H9 (cell line): ENCODE data around the gene FEV. TPM values are rescaled to one million over a fixed set of nuclear protein-coding genes. Genes with fewer than 3 reads are reported as not detected.

Experiments
- DNase-seq: peaks from one replicate; pipeline ENCODE4 v3.0.0-alpha.2; 2017
- H2AFZ ChIP-seq: one replicate; pipeline ENCODE4 v1.6.1; 2013; ENCODE audit warnings: mild to moderate bottlenecking, low read length, control low read depth, moderate library complexity
- H2AK5ac ChIP-seq: 2 replicates; pipeline ENCODE4 v1.6.1; 2013; ENCODE audit warnings: low read length, control low read depth, mixed read lengths; ENCODE audit not compliant: insufficient read length
- H2BK120ac ChIP-seq: one replicate; pipeline ENCODE4 v1.6.1; 2013; ENCODE audit warnings: low read depth, mild to moderate bottlenecking, low read length, control low read depth, inconsistent platforms; ENCODE audit not compliant: poor library complexity, severe bottlenecking
- H2BK12ac ChIP-seq: 2 replicates; pipeline ENCODE4 v1.6.1; 2013; ENCODE audit warnings: low read length, control low read depth, mixed read lengths, low read depth; ENCODE audit not compliant: insufficient read length
- H2BK15ac ChIP-seq: 2 replicates; pipeline ENCODE4 v1.6.1; 2013; ENCODE audit warnings: low read depth, low read length, control low read depth
- H2BK20ac ChIP-seq: one replicate; pipeline ENCODE4 v1.6.1; 2013; ENCODE audit warnings: low read depth, mild to moderate bottlenecking, low read length, control low read depth, inconsistent platforms; ENCODE audit not compliant: poor library complexity, severe bottlenecking
- H2BK5ac ChIP-seq: 2 replicates; pipeline ENCODE4 v1.6.1; 2013; ENCODE audit warnings: low read length, control low read depth, mixed read lengths; ENCODE audit not compliant: insufficient read length
- H3K14ac ChIP-seq: 2 replicates; pipeline ENCODE4 v1.6.1; 2013; ENCODE audit warnings: low read length, control low read depth; ENCODE audit not compliant: insufficient read depth
- H3K18ac ChIP-seq: 2 replicates; pipeline ENCODE4 v1.6.1; 2013; ENCODE audit warnings: low read depth, mild to moderate bottlenecking, mixed read lengths, low read length, control low read depth; ENCODE audit not compliant: insufficient read length
- H3K23ac ChIP-seq: 2 replicates; pipeline ENCODE4 v1.6.1; 2013; ENCODE audit warnings: low read length, control low read depth, mixed read lengths, low read depth; ENCODE audit not compliant: insufficient read length
- H3K23me2 ChIP-seq: 2 replicates; pipeline ENCODE4 v1.6.1; 2013; ENCODE audit warnings: low read depth, mild to moderate bottlenecking, mixed read lengths, low read length, control low read depth; ENCODE audit not compliant: insufficient read length, poor library complexity, severe bottlenecking
- H3K27ac ChIP-seq: 2 replicates; pipeline ENCODE4 v1.5.1; 2013; ENCODE audit warnings: low read length, control low read depth, mixed read lengths, low read depth; ENCODE audit not compliant: insufficient read length
- H3K27me3 ChIP-seq: 2 replicates; pipeline ENCODE4 v1.6.1; 2013; ENCODE audit warnings: low read length, control low read depth, inconsistent platforms; ENCODE audit not compliant: insufficient read depth
- H3K4ac ChIP-seq: 2 replicates; pipeline ENCODE4 v1.6.1; 2013; ENCODE audit warnings: low read depth, mild to moderate bottlenecking, control low read depth, inconsistent platforms, low read length, moderate library complexity
- H3K4me1 ChIP-seq: 2 replicates; pipeline ENCODE4 v1.6.1; 2013; ENCODE audit warnings: low read length, control low read depth, inconsistent platforms; ENCODE audit not compliant: insufficient read depth
- H3K4me2 ChIP-seq: 2 replicates; pipeline ENCODE4 v1.6.1; 2013; ENCODE audit warnings: low read length, control low read depth, mixed read lengths; ENCODE audit not compliant: insufficient read length, insufficient read depth
- H3K56ac ChIP-seq: 2 replicates; pipeline ENCODE4 v1.6.1; 2013; ENCODE audit warnings: low read depth, mild to moderate bottlenecking, mixed read lengths, low read length, control low read depth; ENCODE audit not compliant: insufficient read length
- H3K79me1 ChIP-seq: 2 replicates; pipeline ENCODE4 v1.6.1; 2013; ENCODE audit warnings: low read depth, mild to moderate bottlenecking, moderate library complexity, low read length, control low read depth, inconsistent platforms; ENCODE audit not compliant: insufficient read depth, poor library complexity, severe bottlenecking
- H3K79me2 ChIP-seq: 2 replicates; pipeline ENCODE4 v1.6.1; 2013; ENCODE audit warnings: low read length, control low read depth, inconsistent platforms; ENCODE audit not compliant: insufficient read depth
- H3K9ac ChIP-seq: 2 replicates; pipeline ENCODE4 v1.6.1; 2013; ENCODE audit warnings: low read length, control low read depth, mixed read lengths; ENCODE audit not compliant: insufficient read length; ENCODE audit errors: extremely low read depth
- H3K9me3 ChIP-seq: one replicate; pipeline ENCODE4 v1.6.1; 2013; ENCODE audit warnings: low read depth, low read length, inconsistent platforms; ENCODE audit not compliant: control insufficient read depth
- H3T11ph ChIP-seq: one replicate; pipeline ENCODE4 v1.6.1; 2013; ENCODE audit warnings: mild to moderate bottlenecking, low read length, control low read depth, inconsistent platforms
- H4K20me1 ChIP-seq: one replicate; pipeline ENCODE4 v1.6.1; 2013; ENCODE audit not compliant: control insufficient read depth, insufficient read length, insufficient read depth
- H4K5ac ChIP-seq: 2 replicates; pipeline ENCODE4 v1.6.1; 2013; ENCODE audit warnings: low read depth, mild to moderate bottlenecking, mixed read lengths, low read length, control low read depth; ENCODE audit not compliant: insufficient read length
- H4K8ac ChIP-seq: replicated peaks from 2 replicates; pipeline ENCODE4 v1.6.1; 2013; ENCODE audit warnings: low read length, control low read depth, mixed read lengths, low read depth; ENCODE audit not compliant: insufficient read length
- H4K91ac ChIP-seq: 2 replicates; pipeline ENCODE4 v1.6.1; 2013; ENCODE audit warnings: low read depth, mild to moderate bottlenecking, moderate library complexity, mixed read lengths, low read length, control low read depth; ENCODE audit not compliant: insufficient read length
- H3K27ac Mint-ChIP-seq, 3 experiments: 2 replicates in 2 of 3; 3 replicates in 1 of 3; pipeline ENCODE4 v1.8.0; 2020 to 2021; ENCODE audit warnings: mixed read lengths in 3 of 3, mild to moderate bottlenecking in 1 of 3, moderate library complexity in 1 of 3
- H3K27me3 Mint-ChIP-seq: 2 replicates; pipeline ENCODE4 v1.8.0; 2021; ENCODE audit warnings: low read depth, mild to moderate bottlenecking, moderate library complexity, mixed read lengths
- H3K36me3 Mint-ChIP-seq, 3 experiments: 2 replicates in 2 of 3; 3 replicates in 1 of 3; pipeline ENCODE4 v1.8.0; 2020 to 2021; ENCODE audit warnings: low read depth in 3 of 3, mixed read lengths in 3 of 3; ENCODE audit not compliant: insufficient read depth in 1 of 3
- H3K4me1 Mint-ChIP-seq, 2 experiments: 2 replicates each; pipeline ENCODE4 v1.8.0; 2020; ENCODE audit warnings: mixed read lengths in 2 of 2
- H3K4me3 Mint-ChIP-seq, 2 experiments: 2 replicates in 1 of 2; 3 replicates in 1 of 2; pipeline ENCODE4 v1.8.0; 2020 to 2021; ENCODE audit warnings: mild to moderate bottlenecking in 2 of 2, mixed read lengths in 2 of 2, moderate library complexity in 1 of 2
- H3K9me3 Mint-ChIP-seq, 2 experiments: 2 replicates in 1 of 2; 3 replicates in 1 of 2; pipeline ENCODE4 v1.8.0; 2020; ENCODE audit warnings: mild to moderate bottlenecking in 2 of 2, mixed read lengths in 2 of 2, moderate library complexity in 1 of 2
- CTCF ChIP-seq: fragments of 200-600 bp; sonication (generic); conservative IDR thresholded peaks from 3 replicates; pipeline ENCODE4 v1.8.0; 2021; ENCODE audit warnings: antibody characterized with exemption, mild to moderate bottlenecking
- WGBS: extraction: QIAGEN DNeasy Blood & Tissue Kit; methylation state at CpG from one replicate; pipeline ENCODE4 v1.1.7; 2013; ENCODE audit warnings: missing lambda C conversion rate, low lambda C conversion rate, mixed read lengths; ENCODE audit not compliant: insufficient read length; ENCODE audit errors: extremely low coverage; 5-methylcytosine and 5-hydroxymethylcytosine counted together
- total RNA-seq: library from RNA; stranded (reverse); gene quantifications from 2 replicates; pipeline ENCODE4 v1.2.1, GENCODE V29; 2021

FEV gene
- total RNA-seq, 1 experiment from 2014 or later = not detected

- no peak overlapping the region for H2BK20ac ChIP-seq
- no peak overlapping the region for H2BK120ac ChIP-seq
- Mint-ChIP-seq H3K4me1 (peaks cover 10 to 33% of the 10 kb centered on the region in 2 experiments), H3K27ac (no peak overlapping the region), H3K27me3 (peaks cover 99% of the 10 kb centered on the region), H3K4me3 (peak overlapping the region in 1 of 2 experiments; percentile 65; a peak in 3 of 5 replicates), H3K36me3 (peaks cover 0 to 2% (median 0%) of the 10 kb centered on the region in 3 experiments; a peak in 1 of 7 replicates), H3K9me3 (peaks cover 2 to 5% of the 10 kb centered on the region in 2 experiments; a peak in 2 of 5 replicates)
- peak overlapping the region; percentile 32 for H3K4me2 ChIP-seq
- no CpG with 5 or more reads among the region's 28 CpGs for WGBS
- H3K18ac ChIP-seq = no peak overlapping the region
- H3K27ac ChIP-seq = no peak overlapping the region
- no peaks in the 10 kb centered on the region for H4K20me1 ChIP-seq
- no peak overlapping the region for H2AK5ac ChIP-seq
- no peaks in the 10 kb centered on the region; the same call in 1 of the 2 replicates for H3K4me1 ChIP-seq
- DNase-seq = no peak
- H3K14ac ChIP-seq = no peak overlapping the region
- H4K91ac ChIP-seq = no peak overlapping the region
- H2AFZ ChIP-seq = no peak overlapping the region
- no peaks in the 10 kb centered on the region for H3K79me2 ChIP-seq
- no peaks in the 10 kb centered on the region for H3K79me1 ChIP-seq
- H3K9me3 ChIP-seq = no peaks in the 10 kb centered on the region
- no peak overlapping the region for H2BK12ac ChIP-seq
- peaks cover 16% of the 10 kb centered on the region for H3K23me2 ChIP-seq
- peaks cover 69% of the 10 kb centered on the region for H3K27me3 ChIP-seq
- H3K9ac ChIP-seq = no peak overlapping the region
- H3K23ac ChIP-seq = no peak overlapping the region
- no peak overlapping the region for H3T11ph ChIP-seq
- H2BK15ac ChIP-seq = no peak overlapping the region
- no peak overlapping the region for H2BK5ac ChIP-seq
- no peak overlapping the region for H3K56ac ChIP-seq
- no peak overlapping the region for H4K8ac ChIP-seq
- H3K4ac ChIP-seq = no peak overlapping the region
- H4K5ac ChIP-seq = no peak overlapping the region
- TF ChIP-seq CTCF = no peak
These were observed 2.3 kb downstream of the FEV start for GRCh38 chr2:218982586-218983262.
